ENCODE measurements around the gene COL10A1. TPM values are rescaled to one million over a fixed set of nuclear protein-coding genes. Genes with fewer than 3 reads are reported as not detected.

Gene COL10A1
- total RNA-seq, 1 experiment from 2014 or later, result not detected

- no peaks in the 10 kb centered on the region for H3K4me1 Mint-ChIP-seq (ENCODE audit: low read depth, unreplicated experiment)
- no peaks in the 10 kb centered on the region for H3K27me3 Mint-ChIP-seq (ENCODE audit: insufficient read depth, unreplicated experiment)
- CTCF ChIA-PET, result interaction anchor here (0.7 kb wide), 1 partner anchor 103 kb away, joined by 3 read pairs; no protein-coding TSS in a partner anchor
- intact Hi-C loops (cut with micrococcal nuclease; ENCODE audit: unreplicated experiment), result no loop called here
- Histone ChIP-seq H3K4me3 (ENCODE audit: low read depth, low read length) (no peak overlapping the region), H3K9me3 (no peaks in the 10 kb centered on the region), H3K27me3 (replicated peaks; ENCODE audit: control insufficient read depth, insufficient read depth, low read length) (no peaks in the 10 kb centered on the region), H3K4me1 (no peaks in the 10 kb centered on the region), H3K36me3 (ENCODE audit: control insufficient read depth, insufficient read depth, low read length) (no peaks in the 10 kb centered on the region)
- no peak overlapping the region for H3K4me3 Mint-ChIP-seq (ENCODE audit: unreplicated experiment)
- POLR2A ChIA-PET, result no interaction called here
- H3K36me3 Mint-ChIP-seq (ENCODE audit: insufficient read depth, unreplicated experiment), result peaks cover 38% of the 10 kb centered on the region
- H3K27ac Mint-ChIP-seq (ENCODE audit: unreplicated experiment), result no peak overlapping the region
- no peaks in the 10 kb centered on the region for H3K9me3 Mint-ChIP-seq (ENCODE audit: unreplicated experiment)
- no peak for TF ChIP-seq CTCF (IDR thresholded peaks at IDR 0.05; ENCODE audit: insufficient read depth in 1 of 2, low read depth in 1 of 2, low read length in 1 of 2, severe bottlenecking in 1 of 2, unreplicated experiment in 1 of 2)
- DNase-seq, result no peak
- BruUV-seq (replicated peaks), result no TSS peak
Observed at GRCh38 chr6:116113386-116113785, 12.5 kb downstream of the COL10A1 start.

DNA sequence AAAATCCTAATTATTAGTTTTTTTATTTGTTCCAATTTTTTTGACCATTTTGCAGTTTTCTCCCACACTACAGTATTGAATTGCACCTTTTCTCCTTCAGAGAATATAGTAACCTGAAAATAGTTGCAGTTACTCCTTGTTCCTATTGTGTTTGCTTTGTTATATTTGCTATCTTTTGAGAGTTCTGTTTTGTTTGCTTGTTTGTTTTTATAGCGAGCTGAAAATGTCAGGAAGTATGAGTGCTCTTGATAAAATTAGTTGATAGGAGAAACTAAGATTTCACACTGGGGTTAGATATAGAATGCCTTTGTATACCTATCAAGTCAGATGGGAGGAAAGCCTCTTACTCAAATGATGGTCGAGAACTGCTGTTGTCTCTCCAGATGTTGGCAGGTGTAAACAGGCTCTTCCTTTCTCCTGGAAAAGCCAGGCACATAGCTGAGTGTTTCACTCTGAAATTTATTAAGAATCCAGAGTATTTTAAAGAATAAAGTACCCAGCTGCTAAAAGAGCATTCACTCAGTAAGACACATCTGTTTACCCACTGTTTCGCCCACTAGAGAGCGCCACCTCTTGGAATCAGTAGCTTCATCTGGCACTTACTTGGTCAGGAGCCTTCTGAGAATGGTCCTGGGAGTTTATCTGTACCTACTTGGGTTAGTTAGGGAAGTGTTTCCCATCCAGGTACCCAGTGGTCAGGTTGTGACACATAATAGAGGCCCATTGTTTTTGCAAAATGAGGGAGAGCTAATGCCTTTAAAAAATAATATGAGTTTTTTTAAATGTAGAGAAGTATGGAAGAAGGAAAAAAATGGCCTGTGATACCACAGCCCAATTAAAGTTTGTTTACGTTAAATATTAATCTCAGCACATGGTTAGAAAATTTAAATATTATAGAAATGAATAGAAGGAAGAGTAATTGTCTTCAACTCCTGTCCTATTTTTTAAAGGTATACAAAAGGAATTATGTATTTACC, 14.1 kb downstream of the COL10A1 start:
- H3K27ac Mint-ChIP-seq (ENCODE audit: unreplicated experiment), result no peak overlapping the region
- Histone ChIP-seq H3K4me1 (no peaks in the 10 kb centered on the region), H3K27me3 (replicated peaks; ENCODE audit: control insufficient read depth, insufficient read depth, low read length) (no peaks in the 10 kb centered on the region), H3K4me3 (ENCODE audit: low read depth, low read length) (no peak overlapping the region), H3K36me3 (ENCODE audit: control insufficient read depth, insufficient read depth, low read length) (no peaks in the 10 kb centered on the region), H3K9me3 (no peaks in the 10 kb centered on the region)
- no peaks in the 10 kb centered on the region for H3K27me3 Mint-ChIP-seq (ENCODE audit: insufficient read depth, unreplicated experiment)
- intact Hi-C loops (cut with micrococcal nuclease; ENCODE audit: unreplicated experiment), result no loop called here
- peak; percentile 58 to 65 for TF ChIP-seq CTCF (IDR thresholded peaks at IDR 0.05; ENCODE audit: insufficient read depth in 1 of 2, low read depth in 1 of 2, low read length in 1 of 2, severe bottlenecking in 1 of 2, unreplicated experiment in 1 of 2)
- H3K9me3 Mint-ChIP-seq (ENCODE audit: unreplicated experiment), result no peaks in the 10 kb centered on the region
- peak; percentile 44 to 45 for DNase-seq
- ChIA-PET CTCF (interaction anchor here (0.6 to 1.0 kb wide), 9 partner anchors 10 to 157 kb away, joined by 3 to 5 read pairs (median 4); partner anchors contain the start of genes FRK and NT5DC1), POLR2A (interaction anchor here (0.6 kb wide), 1 partner anchor 10 kb away, joined by 3 read pairs; no protein-coding TSS in a partner anchor)
- no peak overlapping the region for H3K4me3 Mint-ChIP-seq (ENCODE audit: unreplicated experiment)
- no peaks in the 10 kb centered on the region for H3K4me1 Mint-ChIP-seq (ENCODE audit: low read depth, unreplicated experiment)
- H3K36me3 Mint-ChIP-seq (ENCODE audit: insufficient read depth, unreplicated experiment), result peaks cover 38% of the 10 kb centered on the region
- BruUV-seq (replicated peaks), result no TSS peak

GRCh38 chr6:116108836-116109235, 17.1 kb downstream of the COL10A1 start:
- no peaks in the 10 kb centered on the region for H3K9me3 Mint-ChIP-seq (ENCODE audit: unreplicated experiment)
- intact Hi-C loops (cut with micrococcal nuclease; ENCODE audit: unreplicated experiment), result no loop called here
- TF ChIP-seq CTCF (IDR thresholded peaks at IDR 0.05; ENCODE audit: insufficient read depth in 1 of 2, low read depth in 1 of 2, low read length in 1 of 2, severe bottlenecking in 1 of 2, unreplicated experiment in 1 of 2), result no peak
- Histone ChIP-seq H3K36me3 (ENCODE audit: control insufficient read depth, insufficient read depth, low read length) (no peaks in the 10 kb centered on the region), H3K4me1 (peaks cover 4% of the 10 kb centered on the region; the same call in 1 of the 2 replicates), H3K4me3 (ENCODE audit: low read depth, low read length) (no peak overlapping the region), H3K27me3 (replicated peaks; ENCODE audit: control insufficient read depth, insufficient read depth, low read length) (no peaks in the 10 kb centered on the region), H3K9me3 (no peaks in the 10 kb centered on the region)
- H3K4me1 Mint-ChIP-seq (ENCODE audit: low read depth, unreplicated experiment), result no peaks in the 10 kb centered on the region
- no TSS peak for BruUV-seq (replicated peaks)
- ChIA-PET CTCF (no interaction called here), POLR2A (no interaction called here)
- H3K36me3 Mint-ChIP-seq (ENCODE audit: insufficient read depth, unreplicated experiment), result peaks cover 31% of the 10 kb centered on the region
- H3K27ac Mint-ChIP-seq (ENCODE audit: unreplicated experiment), result no peak overlapping the region
- no peak overlapping the region for H3K4me3 Mint-ChIP-seq (ENCODE audit: unreplicated experiment)
- DNase-seq, result no peak
- H3K27me3 Mint-ChIP-seq (ENCODE audit: insufficient read depth, unreplicated experiment), result no peaks in the 10 kb centered on the region

All from Caco-2 (cell line).